Subcutaneous abdominal adipose tissue (tissue), 5 donors: ENCODE data around the gene CES2.

Experiments
- H3K27ac ChIP-seq: one replicate; pipeline ENCODE4 v1.7.0; 2013; ENCODE audit warnings: low read depth, mild to moderate bottlenecking, inconsistent platforms, low read length, moderate library complexity
- H3K27me3 ChIP-seq, 5 donors: one replicate each; pipeline ENCODE4 v1.7.0; 2013; ENCODE audit warnings: low read length in 5 of 5, inconsistent platforms in 1 of 5; ENCODE audit not compliant: control insufficient read depth in 5 of 5, insufficient read depth in 4 of 5
- H3K36me3 ChIP-seq, 5 donors: one replicate each; pipeline ENCODE4 v1.7.0; 2013; ENCODE audit warnings: low read length in 5 of 5; ENCODE audit not compliant: control insufficient read depth in 5 of 5, insufficient read depth in 5 of 5
- H3K4me1 ChIP-seq, 5 donors: one replicate each; pipeline ENCODE4 v1.7.0; 2013; ENCODE audit warnings: low read length in 5 of 5, mild to moderate bottlenecking in 3 of 5, moderate library complexity in 1 of 5; ENCODE audit not compliant: control insufficient read depth in 5 of 5, insufficient read depth in 5 of 5
- H3K4me3 ChIP-seq, 5 donors: one replicate each; pipeline ENCODE4 v1.7.0; 2013; ENCODE audit warnings: low read length in 5 of 5, low read depth in 1 of 5
- H3K9ac ChIP-seq, 5 donors: one replicate each; pipeline ENCODE4 v1.7.0; 2013; ENCODE audit warnings: low read length in 5 of 5, mild to moderate bottlenecking in 4 of 5, moderate library complexity in 3 of 5
- H3K9me3 ChIP-seq, 5 donors: one replicate each; pipeline ENCODE4 v1.7.0; 2013; ENCODE audit warnings: low read length in 5 of 5; ENCODE audit not compliant: control insufficient read depth in 5 of 5
- donor health status: healthy.
- donor health status: healthy.
- donor health status: healthy.
- donor health status: healthy.
- donor health status: healthy.

CES2 gene

DNA sequence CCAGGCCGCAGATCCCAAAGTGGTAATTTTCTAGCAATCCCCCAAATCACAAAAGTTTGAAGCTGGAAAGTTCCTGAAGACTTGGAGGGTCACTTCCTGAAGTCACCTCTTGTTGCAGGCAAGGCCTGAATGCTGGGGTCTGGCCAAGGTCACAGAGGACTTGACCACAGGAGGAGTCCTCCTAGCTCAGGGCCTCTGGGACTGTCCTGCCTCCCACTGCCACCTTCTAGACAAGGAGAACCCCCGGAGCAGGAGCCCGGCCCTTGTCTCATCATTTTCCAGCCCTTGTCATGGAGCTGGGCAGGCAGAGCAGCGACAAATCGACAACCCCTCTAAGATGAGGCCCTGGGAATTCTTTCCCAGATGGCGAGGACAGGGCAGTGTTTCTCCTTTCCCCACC, 17.0 kb upstream of the CES2 start:
- peaks cover 2 to 6% (median 5%) of the 10 kb centered on the region in 5 donors for H3K4me1 ChIP-seq
- H3K9me3 ChIP-seq = no peaks in the 10 kb centered on the region
- no peak overlapping the region for H3K4me3 ChIP-seq
- H3K9ac ChIP-seq = peak overlapping the region in 1 of 5 donors; percentile 7
- no peaks in the 10 kb centered on the region for H3K36me3 ChIP-seq
- H3K27ac ChIP-seq = no peak overlapping the region
- H3K27me3 ChIP-seq = peaks cover 0 to 45% (median 26%) of the 10 kb centered on the region in 5 donors

DNA sequence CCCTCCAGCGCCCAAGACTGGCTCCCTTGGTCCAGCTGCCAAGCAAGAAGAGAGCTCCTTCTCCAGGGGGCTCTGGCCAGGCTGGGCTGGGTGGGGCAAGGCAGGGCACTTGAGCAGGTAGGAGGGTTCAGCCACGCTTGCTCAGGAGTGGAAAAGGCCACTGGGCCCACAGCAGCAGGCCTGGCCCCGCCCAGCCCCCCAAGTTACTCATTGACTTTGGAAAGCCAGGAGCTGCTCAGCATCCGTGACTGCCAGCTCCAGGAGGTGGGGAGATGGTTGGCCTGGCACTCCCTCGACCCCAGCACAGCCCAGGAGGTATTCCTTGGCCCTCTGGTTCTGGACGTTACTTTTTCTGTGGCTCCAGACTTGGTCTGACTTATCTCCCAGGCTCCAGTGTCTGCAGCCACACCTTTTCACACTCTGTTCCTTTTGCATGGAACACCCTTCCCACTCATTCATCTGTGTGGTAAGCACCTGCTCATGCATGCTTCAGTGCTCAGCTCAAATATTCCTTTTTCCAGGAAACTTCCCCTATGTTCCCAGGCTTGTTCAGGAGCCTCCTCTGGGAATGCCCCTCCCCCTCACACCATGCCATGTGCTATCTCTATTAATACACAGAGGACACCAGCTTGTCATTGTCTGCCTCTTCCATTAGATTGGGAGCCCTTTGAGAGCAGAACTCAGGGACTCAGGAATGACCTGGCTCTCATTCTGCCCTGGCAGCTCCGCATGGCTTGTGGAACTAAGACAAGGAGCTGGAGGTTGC, 16.3 kb upstream of the CES2 start, which contains the start of gene CDH16:
Gene CDH16, minus strand, starts transcription at position 83 of the 766 bp plus-strand sequence. CDS start 820 bp downstream, outside the sequence.
- H3K4me1 ChIP-seq = peaks cover 3 to 12% (median 11%) of the 10 kb centered on the region in 5 donors
- H3K9me3 ChIP-seq = no peaks in the 10 kb centered on the region
- H3K27ac ChIP-seq = no peak within 1 kb of the TSS
- H3K4me3 ChIP-seq = no peak within 1 kb of the TSS
- no peaks in the 10 kb centered on the region for H3K36me3 ChIP-seq
- H3K9ac ChIP-seq = peak within 1 kb of the TSS in 1 of 5 donors; percentile 7
- H3K27me3 ChIP-seq = peaks cover 4 to 51% (median 29%) of the 10 kb centered on the region in 5 donors

DNA sequence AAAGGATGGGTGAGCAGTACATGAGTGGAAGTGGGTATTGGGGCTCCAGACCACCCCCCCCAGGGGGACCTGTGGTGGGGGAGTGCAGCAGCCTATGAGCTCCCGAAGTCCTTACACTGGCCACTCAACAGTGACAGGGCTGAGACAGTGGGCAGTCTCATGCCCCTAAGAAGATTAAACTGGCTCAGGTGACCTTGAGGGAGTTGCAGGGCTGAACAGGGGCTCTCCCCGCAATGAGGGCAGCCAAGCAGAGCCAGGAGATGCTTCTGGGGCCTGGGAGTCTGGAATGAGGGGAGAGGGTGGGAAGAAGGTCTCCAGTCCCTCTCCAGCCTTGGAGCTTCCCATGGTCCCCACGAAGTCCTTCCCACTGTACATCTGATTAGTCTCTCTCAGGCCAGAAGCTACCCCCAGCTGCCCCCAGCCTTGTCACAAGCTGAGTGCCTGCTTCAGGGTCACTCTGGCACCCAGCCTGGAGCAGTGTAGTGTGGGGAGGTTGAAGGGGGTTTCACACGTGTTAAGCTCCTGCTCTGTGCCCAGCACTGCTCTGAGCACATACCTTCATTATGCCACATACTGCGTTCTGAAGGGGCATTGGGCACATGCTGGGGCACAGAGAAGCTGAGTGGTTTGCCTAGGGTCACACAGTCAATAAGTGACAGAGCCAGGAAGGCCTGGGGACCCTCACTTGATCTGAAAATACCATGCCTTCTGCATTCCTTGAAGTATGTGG, 15.6 kb upstream of the CES2 start:
- H3K36me3 ChIP-seq = no peaks in the 10 kb centered on the region
- no peak overlapping the region for H3K9ac ChIP-seq
- H3K27ac ChIP-seq = no peak overlapping the region
- peaks cover 9 to 56% (median 32%) of the 10 kb centered on the region in 5 donors for H3K27me3 ChIP-seq
- H3K9me3 ChIP-seq = no peaks in the 10 kb centered on the region
- peaks cover 3 to 16% (median 12%) of the 10 kb centered on the region in 5 donors for H3K4me1 ChIP-seq
- H3K4me3 ChIP-seq = no peak overlapping the region

DNA sequence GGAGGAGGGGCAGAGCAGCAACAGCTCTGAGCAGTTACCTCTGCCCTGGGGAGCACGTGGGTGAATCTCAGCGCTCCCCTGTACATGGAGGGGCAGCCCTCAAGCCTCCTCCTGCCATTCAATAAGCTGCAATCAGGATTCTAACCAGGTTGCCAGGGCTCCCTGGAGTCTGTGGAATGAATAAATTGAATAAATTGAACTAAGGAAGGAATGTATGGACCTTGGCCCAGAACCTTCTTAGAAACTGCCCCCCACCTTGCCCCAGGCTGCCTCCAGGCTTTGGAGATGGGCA, 15.1 kb upstream of the CES2 start:
- H3K4me3 ChIP-seq = no peak overlapping the region
- H3K4me1 ChIP-seq = peaks cover 3 to 21% (median 14%) of the 10 kb centered on the region in 5 donors
- no peaks in the 10 kb centered on the region for H3K9me3 ChIP-seq
- H3K27me3 ChIP-seq = peaks cover 15 to 59% (median 32%) of the 10 kb centered on the region in 5 donors
- H3K27ac ChIP-seq = no peak overlapping the region
- no peaks in the 10 kb centered on the region for H3K36me3 ChIP-seq
- H3K9ac ChIP-seq = no peak overlapping the region

DNA sequence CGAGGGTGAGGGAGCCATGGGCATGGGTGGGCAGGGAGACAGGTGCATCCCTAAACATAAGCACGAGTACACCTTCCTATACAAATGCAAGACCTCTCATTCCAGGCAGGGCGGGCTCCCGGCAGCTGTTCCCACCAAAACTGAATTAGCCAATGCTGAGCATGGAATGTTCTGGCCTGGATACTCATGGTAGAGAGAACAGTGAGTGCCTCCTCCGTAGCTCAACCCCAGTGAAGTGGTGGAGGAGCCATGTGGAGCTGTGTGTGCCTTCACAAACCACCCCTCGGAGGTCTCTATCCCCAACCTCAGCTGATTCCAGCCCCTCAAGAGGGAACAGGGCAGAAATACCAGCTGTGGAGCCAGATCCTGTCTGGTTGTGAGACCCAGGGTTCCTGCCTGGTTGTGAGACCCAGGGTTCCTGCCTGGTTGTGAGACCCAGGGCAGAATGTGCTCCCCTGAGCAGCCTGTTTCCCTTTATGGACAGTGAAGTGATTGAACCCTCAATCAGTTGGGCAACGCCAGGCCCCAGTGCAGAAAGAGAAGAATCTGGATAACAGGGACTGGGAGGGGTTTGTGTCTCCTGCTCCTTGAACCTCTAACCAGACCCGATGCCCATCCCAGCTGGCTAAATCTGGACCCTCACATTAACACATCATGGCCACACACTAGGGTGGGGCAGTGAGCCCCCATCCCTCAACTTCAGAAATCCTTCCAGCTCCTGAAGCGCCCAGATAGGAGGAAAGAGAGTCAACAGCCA, 14.2 kb upstream of the CES2 start:
- Histone ChIP-seq H3K27ac (no peak overlapping the region), H3K36me3 (no peaks in the 10 kb centered on the region), H3K4me3 (no peak overlapping the region), H3K9me3 (no peaks in the 10 kb centered on the region), H3K4me1 (peaks cover 3 to 26% (median 20%) of the 10 kb centered on the region in 5 donors), H3K9ac (no peak overlapping the region), H3K27me3 (peaks cover 20 to 66% (median 30%) of the 10 kb centered on the region in 5 donors)

DNA sequence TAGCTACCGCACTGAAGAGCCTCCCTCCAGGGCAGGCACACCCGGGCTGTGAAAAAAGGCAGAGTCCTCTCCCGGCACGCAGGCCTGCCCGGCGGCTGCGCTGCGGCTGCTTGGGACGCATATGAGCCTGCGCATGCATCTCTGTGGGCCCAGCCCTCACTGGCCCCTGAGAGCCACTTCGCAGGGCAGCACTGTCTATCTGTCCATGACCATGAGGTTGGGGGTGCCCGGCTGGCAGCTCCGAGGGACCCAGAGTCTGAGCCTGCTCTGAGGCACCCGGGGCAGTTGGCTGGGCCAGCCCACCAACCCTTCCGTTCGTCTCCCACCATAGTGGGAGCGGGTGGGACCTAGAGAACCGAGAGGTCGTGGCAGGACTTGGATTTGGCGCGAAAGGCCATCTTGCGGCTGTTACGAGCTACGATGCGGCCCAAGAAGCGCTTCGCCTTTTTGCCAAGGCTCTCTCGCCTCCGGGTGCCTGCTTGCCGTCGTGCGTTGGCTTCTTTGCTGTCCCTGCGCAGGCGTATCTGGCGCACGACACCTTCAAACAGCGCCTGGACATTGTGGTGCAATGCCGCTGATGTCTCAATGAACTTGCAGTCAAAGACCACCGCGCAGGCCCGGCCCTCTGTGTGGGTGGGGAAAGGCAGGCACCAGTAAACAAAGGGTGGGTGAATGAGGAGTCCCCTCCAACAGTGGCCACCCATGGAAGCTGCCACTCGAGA, 13.4 kb upstream of the CES2 start:
- Histone ChIP-seq H3K9me3 (no peaks in the 10 kb centered on the region), H3K4me1 (peaks cover 3 to 28% (median 20%) of the 10 kb centered on the region in 5 donors), H3K9ac (no peak overlapping the region), H3K36me3 (no peaks in the 10 kb centered on the region), H3K27ac (no peak overlapping the region), H3K27me3 (peaks cover 20 to 66% (median 27%) of the 10 kb centered on the region in 5 donors), H3K4me3 (no peak overlapping the region)

DNA sequence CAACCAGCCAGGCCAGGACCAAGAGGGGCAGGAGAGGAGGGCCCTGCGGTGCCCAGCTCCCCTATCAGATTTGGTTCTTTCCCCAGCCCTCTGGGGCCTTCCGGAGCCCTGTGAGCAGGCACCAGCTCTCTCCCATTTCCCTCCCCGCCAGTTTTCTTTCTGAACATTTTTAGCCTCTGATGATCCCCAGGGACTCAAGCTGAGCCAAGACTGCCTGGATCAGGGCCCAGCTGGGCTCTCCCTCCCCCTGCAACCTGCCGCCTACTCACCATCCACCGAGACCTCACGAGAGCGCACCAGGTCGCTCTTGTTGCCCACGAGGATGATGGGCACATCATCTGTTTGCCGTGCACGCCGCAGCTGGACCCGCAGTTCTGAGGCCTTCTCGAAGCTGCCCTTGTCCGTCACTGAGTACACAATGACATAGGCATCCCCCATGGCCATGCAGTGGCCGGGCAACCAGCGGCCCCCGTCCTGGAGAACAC, 12.0 kb upstream of the CES2 start:
- H3K36me3 ChIP-seq = no peaks in the 10 kb centered on the region
- H3K27ac ChIP-seq = no peak overlapping the region
- no peak overlapping the region for H3K4me3 ChIP-seq
- peaks cover 3 to 34% (median 20%) of the 10 kb centered on the region in 5 donors for H3K4me1 ChIP-seq
- peaks cover 20 to 58% (median 25%) of the 10 kb centered on the region in 5 donors for H3K27me3 ChIP-seq
- peak overlapping the region in 1 of 5 donors; percentile 44 for H3K9ac ChIP-seq
- no peaks in the 10 kb centered on the region for H3K9me3 ChIP-seq

DNA sequence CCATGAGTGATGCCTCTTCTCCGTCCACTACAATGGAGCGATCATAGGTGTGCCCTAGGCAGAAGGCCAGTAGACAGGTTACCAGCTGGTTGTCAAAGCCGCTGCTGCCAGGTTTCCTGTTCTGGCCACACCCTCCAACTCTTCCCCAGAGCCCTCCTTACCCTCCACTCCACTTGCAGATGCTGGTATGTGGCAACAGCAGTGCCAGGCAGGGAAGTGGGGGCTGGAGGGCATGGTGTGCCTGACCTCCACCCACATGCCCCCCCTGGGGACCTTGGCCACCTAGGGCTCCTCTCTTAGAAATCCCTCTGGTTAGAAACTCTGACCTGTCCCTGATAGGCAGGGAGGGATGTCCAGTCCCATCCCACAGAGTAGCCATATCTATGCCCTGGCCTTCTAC, 11.4 kb upstream of the CES2 start:
- peak overlapping the region in 1 of 5 donors; percentile 16 for H3K4me3 ChIP-seq
- H3K4me1 ChIP-seq = peaks cover 3 to 34% (median 20%) of the 10 kb centered on the region in 5 donors
- no peaks in the 10 kb centered on the region for H3K9me3 ChIP-seq
- no peaks in the 10 kb centered on the region for H3K36me3 ChIP-seq
- H3K27me3 ChIP-seq = peaks cover 19 to 52% (median 25%) of the 10 kb centered on the region in 5 donors
- no peak overlapping the region for H3K9ac ChIP-seq
- no peak overlapping the region for H3K27ac ChIP-seq

DNA sequence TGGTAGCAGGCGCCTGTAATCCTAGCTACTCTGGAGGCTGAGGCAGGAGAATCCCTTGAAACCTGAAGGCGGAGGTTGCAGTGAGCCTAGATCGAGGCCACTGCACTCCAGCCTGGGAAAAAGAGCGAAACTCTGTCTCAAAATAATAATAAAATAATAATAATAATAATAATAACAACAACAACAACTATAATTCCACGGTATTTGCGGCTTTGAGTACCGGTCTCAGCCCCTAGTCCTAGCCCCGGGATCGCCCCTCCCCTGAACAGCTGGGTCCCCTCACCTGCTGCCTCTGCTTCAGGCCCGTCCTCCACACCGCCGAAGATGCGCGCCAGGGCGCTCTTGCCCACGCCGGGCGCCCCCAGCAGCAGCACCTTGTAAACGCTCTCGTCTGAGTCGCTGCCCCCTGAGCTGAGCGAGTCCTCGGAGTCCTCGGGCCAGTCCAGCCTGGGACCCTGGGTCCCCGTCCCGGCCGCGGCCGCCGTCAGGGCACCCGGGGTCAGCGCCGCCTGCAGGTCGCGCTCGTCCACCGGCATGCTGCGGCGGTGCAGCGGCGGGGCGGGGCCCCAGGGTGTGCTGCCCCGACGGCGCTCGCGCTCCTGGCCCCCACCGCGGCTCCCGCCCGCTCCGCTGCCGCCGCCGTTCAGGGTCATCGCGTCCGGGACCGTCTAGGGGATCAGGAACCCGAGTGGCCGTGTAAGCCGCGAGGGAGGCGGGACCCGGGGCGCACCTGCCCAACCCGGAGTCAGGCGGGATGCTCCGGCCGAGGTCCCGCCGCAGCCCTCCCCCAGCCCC, 10.6 kb upstream of the CES2 start:
- H3K27ac ChIP-seq = no peak overlapping the region

More for the DNA sequence above, 10.6 kb upstream of the CES2 start:
- Histone ChIP-seq H3K9me3 (no peaks in the 10 kb centered on the region), H3K36me3 (no peaks in the 10 kb centered on the region), H3K9ac (no peak overlapping the region), H3K4me3 (peak overlapping the region in 3 of 5 donors; percentile 17 to 49 (median 44)), H3K4me1 (peaks cover 3 to 34% (median 20%) of the 10 kb centered on the region in 5 donors), H3K27me3 (peaks cover 19 to 46% (median 25%) of the 10 kb centered on the region in 5 donors)
